Esophagus squamous epithelium (tissue), 4 donors: Measurements from ENCODE around the gene MYT1.

Source experiments
- POLR2A ChIP-seq, 4 donors: fragments of 450-650 bp; IDR thresholded peaks; one replicate each; pipeline ENCODE4 v1.6.1; 2017; ENCODE audit warnings: antibody characterized with exemption in 4 of 4, mild to moderate bottlenecking in 4 of 4, moderate library complexity in 3 of 4
- TF ChIP-seq, protein P1 (sequence below), 6 experiments: fragments of 450-650 bp in 4 of 6; fragments of 200-600 bp in 2 of 6; sonication (generic) in 2 of 6; IDR thresholded peaks; one replicate each; pipeline ENCODE4 v1.5.1; 2016 to 2019; ENCODE audit warnings: antibody characterized with exemption in 6 of 6, mild to moderate bottlenecking in 4 of 6, moderate library complexity in 4 of 6

DNA sequence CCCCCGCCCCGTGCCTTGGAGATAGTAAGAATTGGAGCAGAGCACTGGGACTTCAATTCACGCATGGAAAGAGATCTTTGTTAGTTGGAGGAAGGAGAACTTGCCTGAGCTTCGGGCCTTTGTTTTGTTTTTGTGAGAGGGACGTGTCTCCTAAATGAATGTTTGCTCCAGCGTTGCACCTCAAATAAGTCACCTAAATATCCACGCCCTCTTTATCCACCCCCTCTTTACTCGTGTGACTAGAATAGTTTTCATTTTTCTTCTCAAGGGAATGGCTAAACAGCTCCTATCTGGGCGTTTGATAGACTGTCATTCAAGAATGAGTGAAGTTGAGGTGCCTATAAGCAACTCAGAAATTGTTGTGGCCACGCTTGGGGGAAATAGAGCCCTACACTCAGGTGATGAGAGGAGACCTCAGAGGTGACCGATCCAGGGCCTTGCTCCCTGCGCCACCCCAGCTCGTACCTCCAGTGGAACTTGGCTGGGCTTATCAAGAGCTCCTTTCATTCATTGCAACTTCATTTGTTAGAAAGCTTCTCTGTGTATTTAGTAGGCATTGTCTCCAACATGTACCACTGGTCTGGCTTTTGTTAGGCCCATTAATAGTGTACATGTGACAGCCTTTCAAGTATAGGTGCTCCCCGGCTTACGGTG is 92.2 kb downstream of the MYT1 start:
- TF ChIP-seq, protein P1, sequence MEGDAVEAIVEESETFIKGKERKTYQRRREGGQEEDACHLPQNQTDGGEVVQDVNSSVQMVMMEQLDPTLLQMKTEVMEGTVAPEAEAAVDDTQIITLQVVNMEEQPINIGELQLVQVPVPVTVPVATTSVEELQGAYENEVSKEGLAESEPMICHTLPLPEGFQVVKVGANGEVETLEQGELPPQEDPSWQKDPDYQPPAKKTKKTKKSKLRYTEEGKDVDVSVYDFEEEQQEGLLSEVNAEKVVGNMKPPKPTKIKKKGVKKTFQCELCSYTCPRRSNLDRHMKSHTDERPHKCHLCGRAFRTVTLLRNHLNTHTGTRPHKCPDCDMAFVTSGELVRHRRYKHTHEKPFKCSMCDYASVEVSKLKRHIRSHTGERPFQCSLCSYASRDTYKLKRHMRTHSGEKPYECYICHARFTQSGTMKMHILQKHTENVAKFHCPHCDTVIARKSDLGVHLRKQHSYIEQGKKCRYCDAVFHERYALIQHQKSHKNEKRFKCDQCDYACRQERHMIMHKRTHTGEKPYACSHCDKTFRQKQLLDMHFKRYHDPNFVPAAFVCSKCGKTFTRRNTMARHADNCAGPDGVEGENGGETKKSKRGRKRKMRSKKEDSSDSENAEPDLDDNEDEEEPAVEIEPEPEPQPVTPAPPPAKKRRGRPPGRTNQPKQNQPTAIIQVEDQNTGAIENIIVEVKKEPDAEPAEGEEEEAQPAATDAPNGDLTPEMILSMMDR (IDR thresholded peaks at IDR 0.05) = no peak
- TF ChIP-seq POLR2A (IDR thresholded peaks at IDR 0.05) = no peak
